Epithelial cell of esophagus (primary cell): ENCODE results near the gene CHST15.

Source experiments
- DNase-seq: peaks from one replicate; pipeline ENCODE4 v3.0.0; 2010; ENCODE audit warnings: low read depth
- H3K4me3 ChIP-seq: 2 replicates; pipeline ENCODE4 v1.5.1; 2011; ENCODE audit warnings: mild to moderate bottlenecking, low read length, control low read depth
- CTCF ChIP-seq: IDR thresholded peaks from 2 replicates; pipeline ENCODE4 v1.5.1; 2011; ENCODE audit warnings: low read depth, mild to moderate bottlenecking, low read length, control low read depth, inconsistent platforms; ENCODE audit not compliant: insufficient read depth; ENCODE audit errors: missing control alignments

Gene CHST15

GRCh38 chr10:124001391-124002148 is 91.8 kb downstream of the CHST15 start:
- no peak overlapping the region for H3K4me3 ChIP-seq
- DNase-seq: no peak
- no peak for TF ChIP-seq CTCF

- no peak overlapping the region for H3K4me3 ChIP-seq
- DNase-seq: peak; percentile 77
- no peak for TF ChIP-seq CTCF
These were observed 92.6 kb downstream of the CHST15 start for GRCh38 chr10:124000792-124001201.

GRCh38 chr10:123999956-124000615 is 93.3 kb downstream of the CHST15 start:
- TF ChIP-seq CTCF: no peak
- DNase-seq: no peak
- no peak overlapping the region for H3K4me3 ChIP-seq

- TF ChIP-seq CTCF: peak; percentile 6
- no peak overlapping the region for H3K4me3 ChIP-seq
- DNase-seq: no peak
These were observed 94.1 kb downstream of the CHST15 start for GRCh38 chr10:123999261-123999660.

GRCh38 chr10:123998197-123999141 is 94.9 kb downstream of the CHST15 start:
- no peak for TF ChIP-seq CTCF
- no peak overlapping the region for H3K4me3 ChIP-seq
- DNase-seq: no peak

- H3K4me3 ChIP-seq: no peak overlapping the region
- TF ChIP-seq CTCF: no peak
- DNase-seq: peak; percentile 96
These were observed 95.8 kb downstream of the CHST15 start for GRCh38 chr10:123997486-123998196.
